GM21367 (cell line): ENCODE measurements around the gene SLC10A7.

Source experiments
- ATAC-seq: cut with Tn5 transposase; IDR thresholded peaks from one replicate; pipeline ENCODE4 v1.9.1; 2021; ENCODE audit not compliant: unreplicated experiment

Gene SLC10A7

GRCh38 chr4:146443525-146443924, 78.2 kb downstream of the SLC10A7 start:
- no peak for ATAC-seq

GRCh38 chr4:146442801-146443200, 78.9 kb downstream of the SLC10A7 start:
- ATAC-seq, result no peak

GRCh38 chr4:146439999-146440398, 81.7 kb downstream of the SLC10A7 start:
- ATAC-seq, result no peak

- ATAC-seq, result no peak
Observed at GRCh38 chr4:146439437-146439836, 82.3 kb downstream of the SLC10A7 start.

- no peak for ATAC-seq
Observed at GRCh38 chr4:146437778-146438177, 84.0 kb downstream of the SLC10A7 start.

- ATAC-seq, result no peak
Observed at GRCh38 chr4:146436423-146437162, 85.1 kb downstream of the SLC10A7 start.

- no peak for ATAC-seq
Observed at GRCh38 chr4:146435962-146436361, 85.8 kb downstream of the SLC10A7 start.

GRCh38 chr4:146432065-146432464, 89.7 kb downstream of the SLC10A7 start:
- ATAC-seq, result no peak

GRCh38 chr4:146428298-146428697, 93.4 kb downstream of the SLC10A7 start:
- ATAC-seq, result no peak

- no peak for ATAC-seq
Observed at GRCh38 chr4:146417822-146418221, 103.9 kb downstream of the SLC10A7 start.

- ATAC-seq, result no peak
Observed at GRCh38 chr4:146415829-146416228, 105.9 kb downstream of the SLC10A7 start.

GRCh38 chr4:146407669-146408084, 114.1 kb downstream of the SLC10A7 start:
- ATAC-seq, result no peak

GRCh38 chr4:146407257-146407656, 114.5 kb downstream of the SLC10A7 start:
- no peak for ATAC-seq

GRCh38 chr4:146401274-146401673, 120.5 kb downstream of the SLC10A7 start:
- no peak for ATAC-seq

GRCh38 chr4:146398896-146399445, 122.8 kb downstream of the SLC10A7 start:
- no peak for ATAC-seq

GRCh38 chr4:146398404-146398803, 123.3 kb downstream of the SLC10A7 start:
- no peak for ATAC-seq

- no peak for ATAC-seq
Observed at GRCh38 chr4:146389561-146389960, 132.2 kb downstream of the SLC10A7 start.

- no peak for ATAC-seq
Observed at GRCh38 chr4:146382194-146382593, 139.5 kb downstream of the SLC10A7 start.

GRCh38 chr4:146381263-146381872, 140.4 kb downstream of the SLC10A7 start:
- ATAC-seq, result no peak

GRCh38 chr4:146379744-146380143, 142.0 kb downstream of the SLC10A7 start:
- no peak for ATAC-seq

GRCh38 chr4:146371812-146372211, 149.9 kb downstream of the SLC10A7 start:
- no peak for ATAC-seq

- no peak for ATAC-seq
Observed at GRCh38 chr4:146370841-146371240, 150.9 kb downstream of the SLC10A7 start.
